C4-2B (cell line): ENCODE results near the gene ZBTB20.

Experiments
- H3K27ac ChIP-seq: fragments of 450-650 bp; 2 replicates; pipeline ENCODE4 v1.5.1; 2017
- CTCF ChIP-seq: fragments of 450-650 bp; conservative IDR thresholded peaks from 2 replicates; pipeline ENCODE4 v1.5.1; 2017; ENCODE audit warnings: mild to moderate bottlenecking
- ZFX ChIP-seq: fragments of 450-650 bp; IDR thresholded peaks from 2 replicates; pipeline ENCODE4 v1.6.1; 2017

ZBTB20 gene

GRCh38 chr3:115156046-115156654 lies 9.1 kb upstream of the ZBTB20 start:
- no peak overlapping the region for H3K27ac ChIP-seq
- no peak for TF ChIP-seq CTCF
- TF ChIP-seq ZFX = no peak

- TF ChIP-seq ZFX (no peak), CTCF (no peak)
- no peak overlapping the region for H3K27ac ChIP-seq
Observed at GRCh38 chr3:115154611-115155010, 7.5 kb upstream of the ZBTB20 start.

- TF ChIP-seq CTCF = no peak
- TF ChIP-seq ZFX = no peak
- H3K27ac ChIP-seq = no peak overlapping the region
Observed at GRCh38 chr3:115151921-115152320, 4.8 kb upstream of the ZBTB20 start.

GRCh38 chr3:115148142-115148790 lies 1.2 kb upstream of the ZBTB20 start:
- TF ChIP-seq ZFX (no peak; the same call in 1 of the 2 replicates), CTCF (no peak)
- H3K27ac ChIP-seq = peak overlapping the region; percentile 85

- H3K27ac ChIP-seq = peak overlapping the region; percentile 85
Observed at GRCh38 chr3:115147329-115148141, 447 bp upstream of the ZBTB20 start.

GRCh38 chr3:115146032-115146417 lies 1.1 kb downstream of the ZBTB20 start:
- TF ChIP-seq CTCF = no peak
- TF ChIP-seq ZFX = no peak
- peak overlapping the region; percentile 85 for H3K27ac ChIP-seq

More at GRCh38 chr3:115147329-115148141, 447 bp upstream of the ZBTB20 start:
- TF ChIP-seq CTCF (no peak), ZFX (peak; percentile 72; the same call in 1 of the 2 replicates)
